GM18505 (cell line): Measurements from ENCODE around the gene KRT222.

Experiments
- ATAC-seq: cut with Tn5 transposase; IDR thresholded peaks from one replicate; pipeline ENCODE4 v1.9.1; 2021; ENCODE audit not compliant: unreplicated experiment
- POLR2A ChIP-seq: IDR thresholded peaks from 4 replicates; pipeline ENCODE4 v1.6.1; 2011; ENCODE audit warnings: borderline replicate concordance; ENCODE audit not compliant: insufficient read depth, insufficient read length; ENCODE audit errors: extremely low read depth

Gene KRT222

GRCh38 chr17:40664582-40665333, at the start of gene KRT222:
Gene KRT222, minus strand, starts transcription at chr17:40665177. Its CDS starts 78 bp downstream, at chr17:40665099.
- no peak for TF ChIP-seq POLR2A
- no peak for ATAC-seq

- TF ChIP-seq POLR2A = no peak
- no peak for ATAC-seq
Measured at GRCh38 chr17:40714473-40714872, 49.5 kb upstream of the KRT222 start.

GRCh38 chr17:40707745-40708144, 42.8 kb upstream of the KRT222 start:
- ATAC-seq = no peak
- no peak for TF ChIP-seq POLR2A

GRCh38 chr17:40705584-40705983, 40.6 kb upstream of the KRT222 start:
- ATAC-seq = no peak
- no peak for TF ChIP-seq POLR2A

- no peak for ATAC-seq
- no peak for TF ChIP-seq POLR2A
Measured at GRCh38 chr17:40703652-40704051, 38.7 kb upstream of the KRT222 start, which contains the start of gene KRT24. Gene KRT24, minus strand, starts transcription at chr17:40703752. Its CDS starts 59 bp downstream, at chr17:40703693.

GRCh38 chr17:40702271-40702670, 37.3 kb upstream of the KRT222 start:
- no peak for ATAC-seq
- no peak for TF ChIP-seq POLR2A

- TF ChIP-seq POLR2A = no peak
- ATAC-seq = no peak
Measured at GRCh38 chr17:40699853-40700252, 34.9 kb upstream of the KRT222 start.

- TF ChIP-seq POLR2A = no peak
- no peak for ATAC-seq
Measured at GRCh38 chr17:40699371-40699770, 34.4 kb upstream of the KRT222 start.

- ATAC-seq = no peak
- TF ChIP-seq POLR2A = no peak
Measured at GRCh38 chr17:40697297-40697696, 32.3 kb upstream of the KRT222 start.

- TF ChIP-seq POLR2A = no peak
- ATAC-seq = no peak
Measured at GRCh38 chr17:40696651-40697072, 31.7 kb upstream of the KRT222 start.

- TF ChIP-seq POLR2A = no peak
- no peak for ATAC-seq
Measured at GRCh38 chr17:40695874-40696472, 31.0 kb upstream of the KRT222 start.

- no peak for ATAC-seq
- TF ChIP-seq POLR2A = no peak
Measured at GRCh38 chr17:40694584-40694983, 29.6 kb upstream of the KRT222 start.

- no peak for ATAC-seq
- TF ChIP-seq POLR2A = no peak
Measured at GRCh38 chr17:40687106-40687505, 22.1 kb upstream of the KRT222 start.

- no peak for ATAC-seq
- TF ChIP-seq POLR2A = no peak
Measured at GRCh38 chr17:40686192-40686591, 21.2 kb upstream of the KRT222 start.
